Thyroid gland (tissue), 4 donors: ENCODE measurements around the gene RAD51. TPM values are rescaled to one million over a fixed set of nuclear protein-coding genes. Genes with fewer than 3 reads are reported as not detected.

Experiments used
- DNase-seq, 2 donors: peaks; one replicate each; pipeline ENCODE4 v3.0.0-alpha.2; 2019
- H3K27ac ChIP-seq, 3 donors: fragments of 200-600 bp; sonication (generic); 1 replicate in 2 of 3; 2 replicates in 1 of 3; pipeline ENCODE4 v1.5.1; 2016 to 2019; ENCODE audit warnings: mild to moderate bottlenecking in 1 of 3, moderate library complexity in 1 of 3
- H3K27me3 ChIP-seq: fragments of 200-600 bp; sonication (generic); one replicate; pipeline ENCODE4 v1.5.1; 2019
- H3K36me3 ChIP-seq, 2 donors: fragments of 200-600 bp; sonication (generic); one replicate each; pipeline ENCODE4 v1.5.1; 2016 to 2019
- H3K4me1 ChIP-seq, 2 donors: fragments of 200-600 bp; sonication (generic); one replicate each; pipeline ENCODE4 v1.5.1; 2017 to 2019
- H3K4me3 ChIP-seq, 3 donors: fragments of 200-600 bp; sonication (generic); replicated peaks in 1 of 3; 1 replicate in 2 of 3; 2 replicates in 1 of 3; pipeline ENCODE4 v1.5.1; 2016; ENCODE audit warnings: mild to moderate bottlenecking in 1 of 3
- H3K9me3 ChIP-seq: fragments of 200-600 bp; sonication (generic); one replicate; pipeline ENCODE4 v1.5.1; 2017
- POLR2A ChIP-seq, 2 donors: fragments of 450-650 bp; IDR thresholded peaks; one replicate each; pipeline ENCODE4 v1.6.1; 2017; ENCODE audit warnings: antibody characterized with exemption in 2 of 2, mild to moderate bottlenecking in 2 of 2, moderate library complexity in 1 of 2
- WGBS, 2 donors: methylation state at CpG; one replicate each; pipeline ENCODE4 v1.1.5; 2017; 5-methylcytosine and 5-hydroxymethylcytosine counted together
- intact Hi-C: fragments of 100-400 bp; cut with DNase I; formaldehyde crosslinking; loops from one replicate; pipeline ENCODE4 v1.15.1; 2023
- total RNA-seq, 4 donors: library from RNA; depleted of rRNA; stranded (reverse); fragments of >200 nt; gene quantifications; one replicate each; pipeline ENCODE4 v1.2.3, GENCODE V29; 2016
- TF ChIP-seq, protein P1 (sequence below), 6 experiments: fragments of 200-600 bp in 3 of 6; fragments of 450-650 bp in 3 of 6; sonication (generic) in 3 of 6; IDR thresholded peaks; one replicate each; pipeline ENCODE4 v1.5.1; 2016 to 2019; ENCODE audit warnings: antibody characterized with exemption in 6 of 6, mild to moderate bottlenecking in 2 of 6, inconsistent platforms in 1 of 6, moderate library complexity in 1 of 6

RAD51 gene
- total RNA-seq, 4 donors from 2014 or later = 0.40 to 1.4 TPM; not detected in 2

DNA sequence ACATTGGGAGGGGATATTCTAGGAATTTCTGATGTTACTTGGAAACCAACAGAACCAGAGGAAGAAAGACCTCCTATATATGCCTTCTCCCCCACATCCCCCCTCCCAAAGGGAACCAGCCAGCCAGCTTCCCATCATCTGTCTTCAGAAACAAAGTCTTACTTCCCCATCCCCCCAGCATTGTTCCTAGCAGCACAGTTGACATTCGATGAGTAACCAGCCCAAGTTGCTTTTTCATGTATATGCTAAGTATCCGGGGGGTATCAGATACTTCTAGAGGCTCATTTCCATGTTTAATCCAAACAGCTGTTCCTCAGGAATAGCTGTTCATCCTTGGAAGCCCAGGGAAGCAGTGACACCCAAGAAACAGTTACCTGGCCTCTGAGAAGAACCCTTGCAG is 44.1 kb downstream of the RAD51 start:
- Histone ChIP-seq H3K4me3 (no peak overlapping the region), H3K9me3 (no peaks in the 10 kb centered on the region), H3K36me3 (peaks cover 34 to 39% of the 10 kb centered on the region in 2 donors), H3K27me3 (no peaks in the 10 kb centered on the region), H3K4me1 (no peaks in the 10 kb centered on the region), H3K27ac (no peak overlapping the region)
- no peak for TF ChIP-seq POLR2A (IDR thresholded peaks at IDR 0.05)
- TF ChIP-seq, protein P1, sequence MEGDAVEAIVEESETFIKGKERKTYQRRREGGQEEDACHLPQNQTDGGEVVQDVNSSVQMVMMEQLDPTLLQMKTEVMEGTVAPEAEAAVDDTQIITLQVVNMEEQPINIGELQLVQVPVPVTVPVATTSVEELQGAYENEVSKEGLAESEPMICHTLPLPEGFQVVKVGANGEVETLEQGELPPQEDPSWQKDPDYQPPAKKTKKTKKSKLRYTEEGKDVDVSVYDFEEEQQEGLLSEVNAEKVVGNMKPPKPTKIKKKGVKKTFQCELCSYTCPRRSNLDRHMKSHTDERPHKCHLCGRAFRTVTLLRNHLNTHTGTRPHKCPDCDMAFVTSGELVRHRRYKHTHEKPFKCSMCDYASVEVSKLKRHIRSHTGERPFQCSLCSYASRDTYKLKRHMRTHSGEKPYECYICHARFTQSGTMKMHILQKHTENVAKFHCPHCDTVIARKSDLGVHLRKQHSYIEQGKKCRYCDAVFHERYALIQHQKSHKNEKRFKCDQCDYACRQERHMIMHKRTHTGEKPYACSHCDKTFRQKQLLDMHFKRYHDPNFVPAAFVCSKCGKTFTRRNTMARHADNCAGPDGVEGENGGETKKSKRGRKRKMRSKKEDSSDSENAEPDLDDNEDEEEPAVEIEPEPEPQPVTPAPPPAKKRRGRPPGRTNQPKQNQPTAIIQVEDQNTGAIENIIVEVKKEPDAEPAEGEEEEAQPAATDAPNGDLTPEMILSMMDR (IDR thresholded peaks at IDR 0.05) = no peak
- intact Hi-C loops = no loop called here
- 46 to 55% methylated on average over 2 of the region's 2 CpGs for WGBS, 2 donors
- no peak for DNase-seq

DNA sequence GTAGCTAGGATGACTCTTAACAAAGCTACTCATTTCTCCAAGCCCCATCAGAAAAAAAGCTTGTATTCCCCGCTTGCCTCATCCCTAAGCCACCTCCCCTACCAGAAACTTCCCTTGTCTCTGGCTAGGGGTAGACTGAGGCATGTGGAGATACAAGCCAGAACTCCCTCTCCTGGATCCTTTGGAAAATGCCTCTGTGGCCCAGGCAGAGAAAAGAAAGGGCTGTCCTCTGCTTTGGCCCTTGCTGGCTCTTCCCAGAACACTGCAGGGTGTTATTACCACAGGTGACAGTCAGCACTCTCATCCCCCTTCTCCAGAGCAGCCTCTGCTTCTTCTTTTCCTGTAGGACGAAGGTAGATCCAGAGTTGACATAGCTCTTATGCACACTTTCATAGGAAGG is 44.9 kb downstream of the RAD51 start:
- Histone ChIP-seq H3K4me1 (no peaks in the 10 kb centered on the region), H3K9me3 (no peaks in the 10 kb centered on the region), H3K4me3 (no peak overlapping the region), H3K36me3 (peaks cover 34 to 47% of the 10 kb centered on the region in 2 donors), H3K27ac (no peak overlapping the region), H3K27me3 (no peaks in the 10 kb centered on the region)
- intact Hi-C loops = no loop called here
- WGBS, 2 donors = 94 to 96% methylated on average over 2 of the region's 2 CpGs
- TF ChIP-seq POLR2A (IDR thresholded peaks at IDR 0.05) = no peak
- TF ChIP-seq, protein P1 (IDR thresholded peaks at IDR 0.05) = no peak
- DNase-seq = no peak

DNA sequence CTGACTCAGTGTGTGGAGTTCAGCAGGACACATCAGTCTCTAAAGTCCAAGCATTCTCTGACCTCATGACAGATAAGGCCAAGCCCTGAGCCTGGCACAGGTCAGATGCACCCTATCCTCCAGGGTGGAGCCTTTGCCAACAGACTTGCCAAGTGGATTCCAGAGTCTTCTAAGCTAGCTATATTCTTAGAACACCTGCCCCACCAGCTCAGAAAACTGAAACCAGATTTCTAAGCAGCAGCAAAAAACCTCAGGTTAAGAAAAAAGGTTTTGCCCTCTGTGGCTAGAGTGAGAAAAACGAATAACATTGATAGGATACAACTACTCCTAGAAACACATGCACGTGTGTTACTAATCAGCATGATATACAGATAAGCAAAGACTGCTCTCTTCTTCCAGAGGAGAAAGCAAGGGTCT is 48.5 kb downstream of the RAD51 start:
- no peak for DNase-seq
- Histone ChIP-seq H3K4me3 (no peak overlapping the region), H3K27me3 (no peaks in the 10 kb centered on the region), H3K4me1 (no peaks in the 10 kb centered on the region), H3K36me3 (peaks cover 25 to 35% of the 10 kb centered on the region in 2 donors), H3K27ac (no peak overlapping the region), H3K9me3 (no peaks in the 10 kb centered on the region)
- no peak for TF ChIP-seq POLR2A (IDR thresholded peaks at IDR 0.05)
- TF ChIP-seq, protein P1 (IDR thresholded peaks at IDR 0.05) = no peak
- intact Hi-C loops = no loop called here
- 72 to 79% methylated on average over 2 of the region's 2 CpGs for WGBS, 2 donors

DNA sequence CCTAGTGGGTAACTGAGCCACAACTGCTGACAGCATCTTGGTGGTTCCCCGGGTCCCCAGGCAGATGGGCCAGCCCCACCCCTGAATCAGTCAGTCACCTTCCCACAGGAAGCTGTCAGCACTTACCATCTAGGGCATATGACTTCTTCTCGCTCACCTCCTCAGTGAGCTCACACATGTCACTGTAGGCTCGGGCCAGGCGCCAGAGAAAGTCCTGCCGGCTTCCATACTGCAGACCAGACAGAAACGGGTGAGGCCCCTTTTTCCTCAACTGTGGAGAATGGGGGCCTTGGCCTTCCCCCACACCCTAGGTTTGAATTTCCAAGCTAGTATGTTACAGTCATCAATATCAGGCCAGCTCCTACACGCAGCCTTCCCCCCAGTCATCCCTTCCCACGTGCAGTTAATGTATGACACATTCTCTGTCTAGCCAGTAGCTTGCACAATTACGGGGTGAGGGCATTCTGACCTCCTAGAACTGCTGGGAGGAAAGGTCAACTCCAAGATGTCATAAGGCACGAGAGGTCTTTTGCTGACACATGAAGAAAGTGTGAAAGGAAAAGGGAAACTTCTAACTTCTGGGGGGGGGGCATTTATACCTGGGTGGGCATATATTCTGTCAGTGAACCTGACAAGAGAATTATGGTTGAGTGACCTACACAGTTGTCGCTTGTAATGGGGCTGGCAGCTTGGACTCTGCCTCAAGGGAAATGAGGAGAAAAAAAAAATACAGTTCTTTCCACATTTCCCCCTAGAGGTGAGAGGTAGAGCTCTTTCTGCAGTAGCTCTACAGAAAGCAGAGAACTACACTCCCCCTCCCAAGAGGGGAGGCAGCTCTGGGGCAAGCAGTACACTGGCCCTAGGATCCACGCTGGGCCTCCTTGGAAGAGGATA is 49.2 kb downstream of the RAD51 start:
- 79 to 89% methylated on average over 12 of the region's 12 CpGs for WGBS, 2 donors
- H3K4me1 ChIP-seq = no peaks in the 10 kb centered on the region
- H3K27me3 ChIP-seq = no peaks in the 10 kb centered on the region
- H3K36me3 ChIP-seq = peaks cover 24 to 36% of the 10 kb centered on the region in 2 donors
- DNase-seq = no peak
- no peak overlapping the region for H3K4me3 ChIP-seq
- TF ChIP-seq, protein P1 (IDR thresholded peaks at IDR 0.05) = no peak
- no peak for TF ChIP-seq POLR2A (IDR thresholded peaks at IDR 0.05)
- no peaks in the 10 kb centered on the region for H3K9me3 ChIP-seq
- H3K27ac ChIP-seq = no peak overlapping the region
- intact Hi-C loops = no loop called here

DNA sequence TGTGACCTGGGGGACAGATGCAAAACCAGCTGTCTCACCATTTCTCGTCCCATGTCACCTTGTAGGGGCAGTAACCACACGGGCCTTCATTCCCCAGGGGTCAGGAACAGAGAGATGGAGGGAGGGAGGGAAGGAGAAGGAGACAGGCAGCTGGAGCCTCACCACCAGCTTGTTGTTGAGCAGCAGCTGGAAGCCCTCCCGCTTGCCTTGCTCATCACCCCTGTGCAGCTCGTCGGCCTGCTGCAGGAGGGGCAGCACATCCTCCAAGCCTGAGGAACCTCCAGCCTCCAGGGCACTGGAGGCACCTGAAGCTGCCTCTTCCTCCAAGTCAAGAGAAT is 49.8 kb downstream of the RAD51 start:
- no peaks in the 10 kb centered on the region for H3K27me3 ChIP-seq
- no peak overlapping the region for H3K4me3 ChIP-seq
- 81% methylated on average over 5 of the region's 5 CpGs for WGBS, 2 donors
- H3K27ac ChIP-seq = no peak overlapping the region
- H3K9me3 ChIP-seq = no peaks in the 10 kb centered on the region
- TF ChIP-seq POLR2A (IDR thresholded peaks at IDR 0.05) = no peak
- TF ChIP-seq, protein P1 (IDR thresholded peaks at IDR 0.05) = no peak
- intact Hi-C loops = no loop called here
- H3K36me3 ChIP-seq = peaks cover 20 to 41% of the 10 kb centered on the region in 2 donors
- no peaks in the 10 kb centered on the region for H3K4me1 ChIP-seq
- no peak for DNase-seq
